SK-N-SH treated with all-trans-retinoic acid at 6 μM for 48 hours (cell line): ENCODE results near the gene CATSPERD.

Source experiments
- BACH2 ChIP-seq: fragments of 250-450 bp; sonication (Bioruptor Pico); IDR thresholded peaks from 2 replicates; pipeline ENCODE4 v1.9.0; 2021; ENCODE audit warnings: mild to moderate bottlenecking, borderline replicate concordance
- ESRRG ChIP-seq: fragments of 250-450 bp; sonication (Bioruptor Pico); IDR thresholded peaks from 2 replicates; pipeline ENCODE4 v1.6.1; 2021; ENCODE audit warnings: mild to moderate bottlenecking
- OSR1 ChIP-seq: fragments of 250-450 bp; sonication (Bioruptor Pico); IDR thresholded peaks from 2 replicates; pipeline ENCODE4 v1.8.0; 2022; ENCODE audit warnings: moderate library complexity, mild to moderate bottlenecking, inconsistent platforms
- PATZ1 ChIP-seq: fragments of 250-450 bp; sonication (Bioruptor Pico); IDR thresholded peaks from 2 replicates; pipeline ENCODE4 v1.8.0; 2020; ENCODE audit warnings: mild to moderate bottlenecking, moderate library complexity, borderline replicate concordance
- POU6F1 ChIP-seq: fragments of 250-450 bp; sonication (Bioruptor Pico); IDR thresholded peaks from 2 replicates; pipeline ENCODE4 v1.8.0; 2021; ENCODE audit warnings: low read depth, mild to moderate bottlenecking, moderate library complexity, borderline replicate concordance
- RARB ChIP-seq: fragments of 250-450 bp; sonication (Bioruptor Pico); IDR thresholded peaks from 2 replicates; pipeline ENCODE4 v1.8.0; 2021; ENCODE audit warnings: mild to moderate bottlenecking, moderate library complexity
- ZFP3 ChIP-seq: fragments of 250-450 bp; sonication (Bioruptor Pico); IDR thresholded peaks from 2 replicates; pipeline ENCODE4 v1.5.0; 2020; ENCODE audit warnings: mild to moderate bottlenecking, moderate library complexity
- ZFP30 ChIP-seq: fragments of 450-650 bp; formaldehyde crosslinking; IDR thresholded peaks from 2 replicates; pipeline ENCODE4 v1.5.0; 2022; ENCODE audit warnings: mild to moderate bottlenecking, moderate library complexity

GRCh38 chr19:5772416-5772815 is 52.0 kb downstream of the CATSPERD start:
- TF ChIP-seq ZFP30 (CRISPR knock-in tag) (no peak), BACH2 (no peak), ZFP3 (CRISPR knock-in tag) (no peak), PATZ1 (CRISPR knock-in tag) (no peak), POU6F1 (CRISPR knock-in tag) (no peak), RARB (CRISPR knock-in tag) (no peak), ESRRG (CRISPR knock-in tag) (no peak), OSR1 (CRISPR knock-in tag) (no peak)
